Lower lobe of right lung (tissue), 2 donors: ENCODE measurements around the gene SAMD4B. TPM values are rescaled to one million over a fixed set of nuclear protein-coding genes. Genes with fewer than 3 reads are reported as not detected.
A peak's percentile ranks its signal among the peaks of the same experiment; 100 is the strongest.

Experiments
- ATAC-seq, 2 donors: fragments of 200-7000 bp; cut with Tn5 transposase; one replicate each; pipeline ENCODE4 v1.9.1; 2020 to 2022; ENCODE audit warnings: mild to moderate bottlenecking in 2 of 2, moderate library complexity in 2 of 2
- DNase-seq: peaks from one replicate; pipeline ENCODE4 v3.0.0-alpha.2; 2020
- H3K27ac ChIP-seq: fragments of 200-600 bp; one replicate; pipeline ENCODE4 v1.8.0; 2022
- H3K27me3 ChIP-seq: fragments of 200-600 bp; one replicate; pipeline ENCODE4 v1.8.0; 2022; ENCODE audit warnings: low read depth
- H3K36me3 ChIP-seq: fragments of 200-600 bp; one replicate; pipeline ENCODE4 v1.8.0; 2022; ENCODE audit warnings: mild to moderate bottlenecking
- H3K4me1 ChIP-seq: fragments of 200-600 bp; one replicate; pipeline ENCODE4 v1.8.0; 2022
- H3K4me3 ChIP-seq: fragments of 200-600 bp; one replicate; pipeline ENCODE4 v1.8.0; 2022; ENCODE audit warnings: mild to moderate bottlenecking
- H3K9me3 ChIP-seq: fragments of 200-600 bp; one replicate; pipeline ENCODE4 v1.8.0; 2022
- intact Hi-C: fragments of 100-400 bp; cut with DNase I; formaldehyde crosslinking; loops from one replicate; pipeline ENCODE4 v1.11.0; 2022
- total RNA-seq: library from RNA; stranded (reverse); fragmentation: NEBNext Ultra II Directional; extraction: Animal tissue kit (Norgen Biotek cat#: 25700); gene quantifications from one replicate; pipeline ENCODE4 v1.2.1, GENCODE V29; 2021
- TF ChIP-seq, protein P1 (sequence below): fragments of 200-600 bp; IDR thresholded peaks from one replicate; pipeline ENCODE4 v1.8.0; 2022; ENCODE audit warnings: antibody characterized with exemption, mild to moderate bottlenecking
- donor health status: DM: no; HTN: yes; CAD: no; lungs with severe emphysema.

SAMD4B gene
- total RNA-seq, 1 donor from 2014 or later = 74.4 TPM

DNA sequence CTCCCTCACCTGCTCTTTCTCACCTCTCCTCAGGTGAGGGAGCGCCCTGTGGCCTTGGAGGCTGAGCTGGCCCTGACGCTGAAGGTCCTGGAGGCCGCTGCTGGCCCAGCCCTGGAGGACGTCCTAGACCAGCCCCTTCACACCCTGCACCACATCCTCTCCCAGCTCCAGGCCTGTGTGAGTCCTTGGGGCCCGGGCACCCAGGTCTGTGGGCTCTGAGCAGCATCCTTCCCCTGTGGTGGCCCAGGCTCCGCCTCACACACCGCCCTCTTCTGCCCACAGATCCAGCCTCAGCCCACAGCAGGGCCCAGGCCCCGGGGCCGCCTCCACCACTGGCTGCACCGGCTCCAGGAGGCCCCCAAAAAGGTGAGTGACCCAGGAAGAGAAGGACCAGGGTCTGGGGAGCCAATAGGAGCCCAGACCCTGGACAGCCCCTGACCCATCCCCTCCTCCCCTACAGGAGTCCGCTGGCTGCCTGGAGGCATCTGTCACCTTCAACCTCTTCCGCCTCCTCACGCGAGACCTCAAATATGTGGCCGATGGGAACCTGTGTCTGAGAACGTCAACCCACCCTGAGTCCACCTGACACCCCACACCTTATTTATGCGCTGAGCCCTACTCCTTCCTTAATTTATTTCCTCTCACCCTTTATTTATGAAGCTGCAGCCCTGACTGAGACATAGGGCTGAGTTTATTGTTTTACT is 44.1 kb upstream of the SAMD4B start:
- Histone ChIP-seq H3K27me3 (peaks cover 4% of the 10 kb centered on the region), H3K4me3 (no peak overlapping the region), H3K9me3 (no peaks in the 10 kb centered on the region), H3K27ac (no peak overlapping the region), H3K36me3 (no peaks in the 10 kb centered on the region), H3K4me1 (no peaks in the 10 kb centered on the region)
- intact Hi-C loops = no loop called here
- peak; percentile 55 for DNase-seq
- TF ChIP-seq, protein P1, sequence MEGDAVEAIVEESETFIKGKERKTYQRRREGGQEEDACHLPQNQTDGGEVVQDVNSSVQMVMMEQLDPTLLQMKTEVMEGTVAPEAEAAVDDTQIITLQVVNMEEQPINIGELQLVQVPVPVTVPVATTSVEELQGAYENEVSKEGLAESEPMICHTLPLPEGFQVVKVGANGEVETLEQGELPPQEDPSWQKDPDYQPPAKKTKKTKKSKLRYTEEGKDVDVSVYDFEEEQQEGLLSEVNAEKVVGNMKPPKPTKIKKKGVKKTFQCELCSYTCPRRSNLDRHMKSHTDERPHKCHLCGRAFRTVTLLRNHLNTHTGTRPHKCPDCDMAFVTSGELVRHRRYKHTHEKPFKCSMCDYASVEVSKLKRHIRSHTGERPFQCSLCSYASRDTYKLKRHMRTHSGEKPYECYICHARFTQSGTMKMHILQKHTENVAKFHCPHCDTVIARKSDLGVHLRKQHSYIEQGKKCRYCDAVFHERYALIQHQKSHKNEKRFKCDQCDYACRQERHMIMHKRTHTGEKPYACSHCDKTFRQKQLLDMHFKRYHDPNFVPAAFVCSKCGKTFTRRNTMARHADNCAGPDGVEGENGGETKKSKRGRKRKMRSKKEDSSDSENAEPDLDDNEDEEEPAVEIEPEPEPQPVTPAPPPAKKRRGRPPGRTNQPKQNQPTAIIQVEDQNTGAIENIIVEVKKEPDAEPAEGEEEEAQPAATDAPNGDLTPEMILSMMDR = no peak
- peak; percentile 69 to 87 for ATAC-seq

GRCh38 chr19:39299404-39299803 is 42.8 kb upstream of the SAMD4B start:
- H3K27me3 ChIP-seq = peaks cover 6% of the 10 kb centered on the region
- H3K4me1 ChIP-seq = no peaks in the 10 kb centered on the region
- ATAC-seq (no peak), DNase-seq (no peak)
- TF ChIP-seq, protein P1 = no peak
- no peaks in the 10 kb centered on the region for H3K9me3 ChIP-seq
- intact Hi-C loops = no loop called here
- H3K27ac ChIP-seq = no peak overlapping the region
- H3K4me3 ChIP-seq = no peak overlapping the region
- H3K36me3 ChIP-seq = no peaks in the 10 kb centered on the region

DNA sequence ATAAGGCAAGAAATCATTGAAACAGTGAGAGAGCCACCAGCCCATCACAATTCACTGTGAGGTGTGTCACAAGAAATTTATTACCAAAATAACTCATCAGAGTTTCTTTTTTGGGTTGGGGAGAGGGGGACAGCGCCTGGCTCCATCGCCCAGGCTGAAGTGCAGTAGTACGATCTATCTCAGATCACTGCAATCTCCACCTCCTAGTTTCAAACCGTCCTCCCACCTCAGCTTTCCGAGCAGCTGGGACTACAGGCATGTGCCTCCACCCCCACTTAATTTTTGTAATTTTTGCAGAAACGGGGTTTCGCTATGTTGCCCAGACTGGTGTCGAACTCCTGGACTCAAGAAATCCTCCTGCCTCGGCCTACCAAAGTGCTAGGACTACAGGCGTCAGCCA is 42.4 kb upstream of the SAMD4B start:
- H3K4me1 ChIP-seq = no peaks in the 10 kb centered on the region
- peaks cover 7% of the 10 kb centered on the region for H3K27me3 ChIP-seq
- H3K27ac ChIP-seq = no peak overlapping the region
- ATAC-seq (no peak), DNase-seq (no peak)
- no peaks in the 10 kb centered on the region for H3K36me3 ChIP-seq
- TF ChIP-seq, protein P1 = no peak
- no peak overlapping the region for H3K4me3 ChIP-seq
- intact Hi-C loops = no loop called here
- no peaks in the 10 kb centered on the region for H3K9me3 ChIP-seq

DNA sequence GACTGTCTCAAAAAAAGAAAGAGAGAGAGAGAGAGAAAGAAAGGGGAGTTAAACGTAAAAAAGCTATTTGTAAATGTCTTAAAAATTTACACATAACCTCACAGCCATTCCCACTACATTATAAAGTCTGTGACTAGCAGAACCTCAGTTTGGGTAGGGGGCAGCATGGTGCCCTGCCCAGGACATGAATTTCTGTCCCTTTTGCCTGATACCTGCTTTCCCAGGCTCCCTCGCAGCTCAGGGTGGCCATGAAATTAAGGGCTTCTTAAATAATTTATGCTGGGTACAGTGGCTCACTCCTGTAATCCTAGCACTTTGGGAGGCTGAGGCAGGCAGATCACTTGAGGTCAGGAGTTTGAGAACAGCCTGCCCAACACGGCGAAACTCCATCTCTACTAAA is 41.2 kb upstream of the SAMD4B start:
- DNase-seq = no peak
- TF ChIP-seq, protein P1 = no peak
- Histone ChIP-seq H3K4me1 (no peaks in the 10 kb centered on the region), H3K27me3 (peaks cover 12% of the 10 kb centered on the region), H3K36me3 (no peaks in the 10 kb centered on the region), H3K4me3 (no peak overlapping the region), H3K9me3 (no peaks in the 10 kb centered on the region), H3K27ac (no peak overlapping the region)
- intact Hi-C loops = no loop called here
- no peak for ATAC-seq

GRCh38 chr19:39301562-39301961 is 40.7 kb upstream of the SAMD4B start:
- DNase-seq = no peak

More at GRCh38 chr19:39301562-39301961, 40.7 kb upstream of the SAMD4B start:
- Histone ChIP-seq H3K27ac (no peak overlapping the region), H3K36me3 (no peaks in the 10 kb centered on the region), H3K4me1 (no peaks in the 10 kb centered on the region), H3K4me3 (no peak overlapping the region), H3K27me3 (peaks cover 12% of the 10 kb centered on the region), H3K9me3 (no peaks in the 10 kb centered on the region)
- no peak for ATAC-seq
- TF ChIP-seq, protein P1 = no peak
- intact Hi-C loops = no loop called here
